ENCODE measurements around the gene AOC2. TPM values are rescaled to one million over a fixed set of nuclear protein-coding genes. Genes with fewer than 3 reads are reported as not detected.
A peak's percentile ranks its signal among the peaks of the same experiment; 100 is the strongest.

The AOC2 gene
- total and polyA plus RNA-seq, 2 of the 13 experiments (the other 11 are each of a cell fraction or from before 2014, with no cell fraction given) = 1.2 to 3.3 TPM

- TF ChIP-seq RBAK (CRISPR knock-in tag; IDR thresholded peaks at IDR 0.05) (no peak), ZNF839 (CRISPR knock-in tag; IDR thresholded peaks at IDR 0.05; ENCODE audit: borderline replicate concordance) (no peak), ZMYM4 (CRISPR knock-in tag; IDR thresholded peaks at IDR 0.05) (peak; percentile 74), REL (CRISPR knock-in tag; conservative IDR thresholded peaks at IDR 0.05) (no peak), RAD51 (IDR thresholded peaks at IDR 0.05; ENCODE audit: borderline replicate concordance) (no peak), EHMT2 (IDR thresholded peaks at IDR 0.05; ENCODE audit: borderline replicate concordance, low read depth, low read length) (no peak), MTF1 (CRISPR knock-in tag; IDR thresholded peaks at IDR 0.05) (no peak), POLR2A (IDR thresholded peaks at IDR 0.05; ENCODE audit: insufficient read depth in 1 of 2, low read depth in 2 of 2, low read length in 2 of 2) (no peak), RARA (CRISPR knock-in tag; IDR thresholded peaks at IDR 0.05) (peak; percentile 98), AKAP8 (CRISPR knock-in tag; IDR thresholded peaks at IDR 0.05) (no peak), ZFP90 (CRISPR knock-in tag; IDR thresholded peaks at IDR 0.05; ENCODE audit: borderline replicate concordance) (no peak), POGZ (CRISPR knock-in tag; IDR thresholded peaks at IDR 0.05) (no peak; the same call in 1 of the 2 replicates), SMAD1 (CRISPR knock-in tag; IDR thresholded peaks at IDR 0.05; ENCODE audit: borderline replicate concordance, low read depth) (no peak), ZNF34 (CRISPR knock-in tag; IDR thresholded peaks at IDR 0.05; ENCODE audit: borderline replicate concordance) (no peak), CCAR2 (optimal IDR thresholded peaks at IDR 0.05; ENCODE audit: low read depth, low read length) (no peak), POLR2G (IDR thresholded peaks at IDR 0.05; ENCODE audit: low read depth, low read length) (no peak), TCF12 (IDR thresholded peaks at IDR 0.05) (no peak), TCF12 (CRISPR knock-in tag; IDR thresholded peaks at IDR 0.05) (peak; percentile 51; the same call in 1 of the 2 replicates), ZNF280B (CRISPR knock-in tag; IDR thresholded peaks at IDR 0.05; ENCODE audit: borderline replicate concordance) (no peak)
- TF ChIP-seq, protein P1, sequence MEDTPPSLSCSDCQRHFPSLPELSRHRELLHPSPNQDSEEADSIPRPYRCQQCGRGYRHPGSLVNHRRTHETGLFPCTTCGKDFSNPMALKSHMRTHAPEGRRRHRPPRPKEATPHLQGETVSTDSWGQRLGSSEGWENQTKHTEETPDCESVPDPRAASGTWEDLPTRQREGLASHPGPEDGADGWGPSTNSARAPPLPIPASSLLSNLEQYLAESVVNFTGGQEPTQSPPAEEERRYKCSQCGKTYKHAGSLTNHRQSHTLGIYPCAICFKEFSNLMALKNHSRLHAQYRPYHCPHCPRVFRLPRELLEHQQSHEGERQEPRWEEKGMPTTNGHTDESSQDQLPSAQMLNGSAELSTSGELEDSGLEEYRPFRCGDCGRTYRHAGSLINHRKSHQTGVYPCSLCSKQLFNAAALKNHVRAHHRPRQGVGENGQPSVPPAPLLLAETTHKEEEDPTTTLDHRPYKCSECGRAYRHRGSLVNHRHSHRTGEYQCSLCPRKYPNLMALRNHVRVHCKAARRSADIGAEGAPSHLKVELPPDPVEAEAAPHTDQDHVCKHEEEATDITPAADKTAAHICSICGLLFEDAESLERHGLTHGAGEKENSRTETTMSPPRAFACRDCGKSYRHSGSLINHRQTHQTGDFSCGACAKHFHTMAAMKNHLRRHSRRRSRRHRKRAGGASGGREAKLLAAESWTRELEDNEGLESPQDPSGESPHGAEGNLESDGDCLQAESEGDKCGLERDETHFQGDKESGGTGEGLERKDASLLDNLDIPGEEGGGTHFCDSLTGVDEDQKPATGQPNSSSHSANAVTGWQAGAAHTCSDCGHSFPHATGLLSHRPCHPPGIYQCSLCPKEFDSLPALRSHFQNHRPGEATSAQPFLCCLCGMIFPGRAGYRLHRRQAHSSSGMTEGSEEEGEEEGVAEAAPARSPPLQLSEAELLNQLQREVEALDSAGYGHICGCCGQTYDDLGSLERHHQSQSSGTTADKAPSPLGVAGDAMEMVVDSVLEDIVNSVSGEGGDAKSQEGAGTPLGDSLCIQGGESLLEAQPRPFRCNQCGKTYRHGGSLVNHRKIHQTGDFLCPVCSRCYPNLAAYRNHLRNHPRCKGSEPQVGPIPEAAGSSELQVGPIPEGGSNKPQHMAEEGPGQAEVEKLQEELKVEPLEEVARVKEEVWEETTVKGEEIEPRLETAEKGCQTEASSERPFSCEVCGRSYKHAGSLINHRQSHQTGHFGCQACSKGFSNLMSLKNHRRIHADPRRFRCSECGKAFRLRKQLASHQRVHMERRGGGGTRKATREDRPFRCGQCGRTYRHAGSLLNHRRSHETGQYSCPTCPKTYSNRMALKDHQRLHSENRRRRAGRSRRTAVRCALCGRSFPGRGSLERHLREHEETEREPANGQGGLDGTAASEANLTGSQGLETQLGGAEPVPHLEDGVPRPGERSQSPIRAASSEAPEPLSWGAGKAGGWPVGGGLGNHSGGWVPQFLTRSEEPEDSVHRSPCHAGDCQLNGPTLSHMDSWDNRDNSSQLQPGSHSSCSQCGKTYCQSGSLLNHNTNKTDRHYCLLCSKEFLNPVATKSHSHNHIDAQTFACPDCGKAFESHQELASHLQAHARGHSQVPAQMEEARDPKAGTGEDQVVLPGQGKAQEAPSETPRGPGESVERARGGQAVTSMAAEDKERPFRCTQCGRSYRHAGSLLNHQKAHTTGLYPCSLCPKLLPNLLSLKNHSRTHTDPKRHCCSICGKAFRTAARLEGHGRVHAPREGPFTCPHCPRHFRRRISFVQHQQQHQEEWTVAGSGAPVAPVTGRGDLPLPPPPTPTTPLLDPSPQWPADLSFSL (CRISPR knock-in tag; IDR thresholded peaks at IDR 0.05) = no peak
- TF ChIP-seq, protein P2, sequence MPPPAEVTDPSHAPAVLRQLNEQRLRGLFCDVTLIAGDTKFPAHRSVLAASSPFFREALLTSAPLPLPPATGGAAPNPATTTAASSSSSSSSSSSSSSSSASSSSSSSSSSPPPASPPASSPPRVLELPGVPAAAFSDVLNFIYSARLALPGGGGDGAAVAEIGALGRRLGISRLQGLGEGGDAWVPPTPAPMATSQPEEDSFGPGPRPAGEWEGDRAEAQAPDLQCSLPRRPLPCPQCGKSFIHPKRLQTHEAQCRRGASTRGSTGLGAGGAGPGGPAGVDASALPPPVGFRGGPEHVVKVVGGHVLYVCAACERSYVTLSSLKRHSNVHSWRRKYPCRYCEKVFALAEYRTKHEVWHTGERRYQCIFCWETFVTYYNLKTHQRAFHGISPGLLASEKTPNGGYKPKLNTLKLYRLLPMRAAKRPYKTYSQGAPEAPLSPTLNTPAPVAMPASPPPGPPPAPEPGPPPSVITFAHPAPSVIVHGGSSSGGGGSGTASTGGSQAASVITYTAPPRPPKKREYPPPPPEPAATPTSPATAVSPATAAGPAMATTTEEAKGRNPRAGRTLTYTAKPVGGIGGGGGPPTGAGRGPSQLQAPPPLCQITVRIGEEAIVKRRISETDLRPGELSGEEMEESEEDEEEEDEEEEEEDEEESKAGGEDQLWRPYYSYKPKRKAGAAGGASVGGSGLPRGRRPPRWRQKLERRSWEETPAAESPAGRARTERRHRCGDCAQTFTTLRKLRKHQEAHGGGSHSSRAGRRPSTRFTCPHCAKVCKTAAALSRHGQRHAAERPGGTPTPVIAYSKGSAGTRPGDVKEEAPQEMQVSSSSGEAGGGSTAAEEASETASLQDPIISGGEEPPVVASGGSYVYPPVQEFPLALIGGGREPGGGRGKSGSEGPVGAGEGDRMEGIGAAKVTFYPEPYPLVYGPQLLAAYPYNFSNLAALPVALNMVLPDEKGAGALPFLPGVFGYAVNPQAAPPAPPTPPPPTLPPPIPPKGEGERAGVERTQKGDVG (CRISPR knock-in tag; IDR thresholded peaks at IDR 0.05; ENCODE audit: borderline replicate concordance) = no peak
Observed at GRCh38 chr17:42865638-42866094, 21.3 kb downstream of the AOC2 start (continued).

Data from HepG2 (cell line).